Measurements from ENCODE around the gene DENND11.
"Not testable (repeated sequence)": the region's sequence is repeated elsewhere in the genome, so short reads cannot be mapped to it uniquely, and the experiment has no call there.

The DENND11 gene

DNA sequence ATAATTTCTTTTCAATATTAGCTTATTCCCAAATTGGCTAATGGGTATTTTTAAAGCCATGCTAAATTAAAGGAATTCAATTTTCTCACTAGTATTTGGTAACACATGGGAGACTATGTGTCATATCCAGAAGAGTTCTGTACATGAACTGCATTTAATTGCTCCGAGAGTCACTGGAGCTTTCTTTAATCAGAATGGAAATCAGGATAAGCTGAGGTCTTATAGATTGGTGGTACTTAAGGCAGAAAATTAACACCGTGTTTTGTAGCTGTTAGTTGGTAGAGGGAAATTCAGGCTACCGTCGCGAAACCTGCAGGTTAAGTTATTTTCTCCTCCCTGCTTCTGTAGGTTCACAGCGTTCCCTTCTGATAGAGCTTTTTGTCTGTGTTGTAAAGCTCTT, 6.4 kb upstream of the DENND11 start, which contains the start of gene WEE2:
Gene WEE2, plus strand, starts transcription at position 3 of the 400 bp plus-strand sequence. CDS start 406 bp downstream, outside the sequence.
- no peak for DNase-seq (ENCODE audit: low read depth in 3 of 3)

DNA sequence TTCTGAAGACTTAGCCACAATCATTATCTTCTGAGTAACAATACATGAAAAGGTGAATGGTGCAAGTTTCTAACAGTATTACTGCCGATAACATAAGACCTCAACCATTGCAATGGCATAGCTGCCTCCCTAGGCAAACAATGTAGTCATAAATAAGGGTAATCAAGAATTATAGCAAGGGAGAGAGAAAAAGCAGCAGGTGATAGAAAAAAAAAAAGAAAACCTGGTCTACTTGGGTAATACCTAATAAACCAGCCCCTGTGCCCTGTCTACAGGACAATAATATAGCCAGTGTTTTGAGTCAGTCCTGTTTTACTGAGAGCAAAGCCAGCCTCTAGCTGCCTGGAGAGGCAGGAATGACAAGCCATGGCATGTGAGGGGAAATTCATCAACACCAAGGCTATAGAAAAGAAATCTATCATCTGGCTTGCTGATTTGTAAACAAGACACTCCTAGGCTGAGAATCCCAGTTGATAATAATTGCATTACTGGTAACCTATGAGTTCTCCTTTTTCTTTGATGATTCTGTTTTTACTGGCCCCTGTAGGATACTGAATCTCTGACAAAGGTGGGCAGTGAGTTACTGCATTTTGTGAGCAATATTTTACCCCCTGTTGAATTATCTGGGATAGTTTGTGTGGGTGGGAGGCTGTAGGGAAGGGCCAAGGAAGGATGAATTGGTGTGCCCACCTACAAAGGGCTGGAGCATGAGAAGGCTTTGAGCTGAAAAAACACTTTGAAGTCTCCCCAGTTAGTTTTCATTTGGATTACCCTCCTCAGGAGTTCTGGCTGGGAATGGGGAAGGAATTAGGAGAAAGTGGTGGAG, 4.5 kb upstream of the DENND11 start:
- no peak for DNase-seq (ENCODE audit: low read depth in 3 of 3)

DNA sequence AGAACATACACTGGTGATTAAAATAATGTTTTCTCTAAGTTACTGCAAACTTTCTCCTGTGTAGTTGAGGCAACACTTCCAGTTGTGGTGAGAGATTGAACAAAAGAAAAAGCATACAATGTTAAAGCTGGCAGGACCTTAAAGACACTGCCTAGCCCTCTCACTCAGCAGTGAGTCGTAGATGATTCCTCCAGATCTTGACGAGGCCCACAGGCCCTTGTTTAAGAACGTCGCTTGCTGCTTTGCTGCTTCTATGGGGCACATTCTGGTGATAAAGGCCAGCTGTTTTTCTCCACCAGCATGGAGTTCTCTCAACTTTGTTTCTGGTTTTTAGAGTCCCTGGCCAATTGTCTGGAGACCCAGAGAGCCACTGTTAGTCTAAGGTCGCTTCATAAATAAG, 2.8 kb upstream of the DENND11 start:
- DNase-seq (ENCODE audit: low read depth in 3 of 3), result no peak

GRCh38 chr7:141704112-141704511, 2.1 kb upstream of the DENND11 start:
- no peak for DNase-seq (ENCODE audit: low read depth in 3 of 3)

- DNase-seq (ENCODE audit: low read depth in 3 of 3), result no peak
Measured at GRCh38 chr7:141702892-141703291, 926 bp upstream of the DENND11 start.

DNA sequence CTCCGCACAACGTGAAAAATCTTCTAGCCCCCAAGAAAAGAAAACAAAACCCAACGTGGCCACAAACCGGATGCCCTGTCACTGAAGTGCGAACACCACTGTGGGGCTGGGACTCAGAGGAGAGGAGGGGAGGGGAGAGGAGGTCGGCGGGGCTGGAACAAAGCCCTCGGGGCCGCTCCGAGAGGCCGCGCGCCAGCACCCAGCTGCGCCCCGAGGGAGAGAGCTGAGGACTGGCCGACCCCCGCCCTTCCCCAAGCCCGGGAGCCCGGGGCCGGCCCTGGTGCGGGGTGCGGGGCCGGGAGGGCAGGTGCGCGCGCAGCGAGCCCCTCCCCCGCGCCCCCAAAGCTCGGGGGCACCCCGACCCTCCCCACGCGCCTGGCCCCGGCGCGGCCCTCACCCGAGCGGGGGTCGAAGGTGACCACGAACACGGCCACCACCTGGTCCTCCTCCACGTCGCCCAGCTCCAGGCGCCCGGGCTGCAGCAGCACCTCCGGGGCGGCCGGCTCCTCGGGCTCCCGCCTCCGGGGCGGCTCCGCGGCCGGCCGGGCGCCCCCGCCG, 398 bp downstream of the DENND11 start:
- peak; percentile 27 to 50 (median 38) for DNase-seq (ENCODE audit: low read depth in 3 of 3)

GRCh38 chr7:141700848-141701371, 1.1 kb downstream of the DENND11 start:
- DNase-seq (ENCODE audit: low read depth in 3 of 3), result no peak

DNA sequence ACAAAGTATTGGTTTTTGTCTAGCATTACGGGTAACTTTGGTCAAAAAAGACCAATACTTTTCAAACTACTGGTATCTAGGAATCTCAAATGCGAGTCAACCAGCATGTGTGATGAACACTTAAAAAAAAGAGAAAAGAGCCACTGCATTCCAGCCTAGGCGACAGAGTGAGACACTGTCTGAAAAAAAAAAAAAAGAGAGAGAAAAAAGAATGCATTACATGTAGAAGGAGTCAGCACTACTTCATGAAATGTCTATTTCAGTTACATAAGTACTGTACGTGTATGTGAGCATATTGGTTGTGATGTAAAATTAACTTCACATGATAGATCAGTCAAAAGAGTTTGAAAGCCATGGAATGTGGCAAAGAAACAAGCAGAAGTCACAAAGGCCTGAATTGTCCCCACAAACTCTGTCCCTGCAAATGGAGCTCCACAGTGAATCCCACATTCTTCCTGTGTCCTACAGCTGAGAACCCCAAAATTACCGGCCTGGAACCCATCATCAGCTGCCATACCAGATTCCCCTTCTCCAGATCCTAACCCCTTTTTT, 1.6 kb downstream of the DENND11 start:
- DNase-seq (ENCODE audit: low read depth in 3 of 3), result no peak

DNA sequence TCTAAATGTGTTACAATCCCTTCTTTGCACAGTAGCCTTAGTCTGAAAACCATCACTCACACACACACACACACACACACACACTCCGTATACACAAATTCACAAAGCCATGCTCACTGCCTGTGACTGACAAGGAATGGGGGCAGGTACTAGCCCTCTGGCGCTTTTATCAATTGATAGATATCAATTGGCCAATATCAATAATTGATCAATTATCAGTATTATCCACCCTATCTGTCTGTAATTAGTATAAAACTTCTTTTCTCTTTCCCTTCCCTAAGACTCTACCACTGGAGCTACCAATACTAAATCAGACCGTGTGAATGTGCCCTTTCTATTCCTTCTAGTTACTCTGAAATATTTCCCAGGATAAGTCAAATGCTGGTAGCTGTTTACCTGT, 2.1 kb downstream of the DENND11 start:
- no peak for DNase-seq (ENCODE audit: low read depth in 3 of 3)

GRCh38 chr7:141698247-141699015, 3.5 kb downstream of the DENND11 start:
- DNase-seq (ENCODE audit: low read depth in 3 of 3), result no peak

GRCh38 chr7:141697211-141697871, 4.6 kb downstream of the DENND11 start:
- no peak for DNase-seq (ENCODE audit: low read depth in 3 of 3)

GRCh38 chr7:141696348-141696747, 5.6 kb downstream of the DENND11 start:
- no peak for DNase-seq (ENCODE audit: low read depth in 3 of 3)

- no peak for DNase-seq (ENCODE audit: low read depth in 3 of 3)
Measured at GRCh38 chr7:141695803-141696289, 6.1 kb downstream of the DENND11 start.

DNA sequence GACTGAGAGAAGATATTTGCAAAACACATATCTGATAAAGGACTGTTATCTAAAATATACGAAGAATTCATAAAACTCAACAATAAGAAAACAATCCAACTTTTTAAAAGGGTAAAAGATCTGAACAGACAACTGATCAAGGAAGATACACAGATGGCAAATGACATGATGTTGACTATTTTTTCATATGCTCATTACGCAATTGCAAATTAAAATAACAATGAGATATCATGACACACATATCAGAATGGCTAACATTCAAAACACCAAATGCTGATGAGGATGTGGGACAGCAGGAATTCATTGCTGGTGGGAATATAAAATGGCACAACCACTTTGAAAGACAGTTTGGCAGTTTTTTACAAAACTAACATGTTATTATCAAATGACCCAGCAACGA, 8.9 kb downstream of the DENND11 start:
- no peak for DNase-seq (ENCODE audit: low read depth in 3 of 3)

- no peak for DNase-seq (ENCODE audit: low read depth in 3 of 3)
Measured at GRCh38 chr7:141691961-141692360, 10.0 kb downstream of the DENND11 start.

DNA sequence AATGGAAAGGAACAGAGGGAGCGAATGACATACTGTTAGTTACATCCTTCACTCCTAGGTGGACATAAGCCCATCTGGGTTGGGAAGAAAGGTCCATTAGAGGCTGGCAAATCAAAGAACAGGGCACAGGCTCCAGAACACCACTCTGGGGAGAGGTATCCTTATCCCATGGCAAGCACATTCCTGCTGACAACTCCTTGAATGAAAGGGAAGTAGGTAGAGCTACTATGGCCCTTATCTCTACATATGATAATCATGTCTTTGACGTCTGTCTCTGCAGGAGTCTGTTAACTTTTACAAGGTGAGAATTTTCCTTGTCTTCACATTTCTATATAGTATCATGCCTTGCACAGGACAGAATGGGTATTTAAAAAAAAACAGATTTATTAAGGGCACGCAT, 10.4 kb downstream of the DENND11 start:
- DNase-seq (ENCODE audit: low read depth in 3 of 3), result no peak

DNA sequence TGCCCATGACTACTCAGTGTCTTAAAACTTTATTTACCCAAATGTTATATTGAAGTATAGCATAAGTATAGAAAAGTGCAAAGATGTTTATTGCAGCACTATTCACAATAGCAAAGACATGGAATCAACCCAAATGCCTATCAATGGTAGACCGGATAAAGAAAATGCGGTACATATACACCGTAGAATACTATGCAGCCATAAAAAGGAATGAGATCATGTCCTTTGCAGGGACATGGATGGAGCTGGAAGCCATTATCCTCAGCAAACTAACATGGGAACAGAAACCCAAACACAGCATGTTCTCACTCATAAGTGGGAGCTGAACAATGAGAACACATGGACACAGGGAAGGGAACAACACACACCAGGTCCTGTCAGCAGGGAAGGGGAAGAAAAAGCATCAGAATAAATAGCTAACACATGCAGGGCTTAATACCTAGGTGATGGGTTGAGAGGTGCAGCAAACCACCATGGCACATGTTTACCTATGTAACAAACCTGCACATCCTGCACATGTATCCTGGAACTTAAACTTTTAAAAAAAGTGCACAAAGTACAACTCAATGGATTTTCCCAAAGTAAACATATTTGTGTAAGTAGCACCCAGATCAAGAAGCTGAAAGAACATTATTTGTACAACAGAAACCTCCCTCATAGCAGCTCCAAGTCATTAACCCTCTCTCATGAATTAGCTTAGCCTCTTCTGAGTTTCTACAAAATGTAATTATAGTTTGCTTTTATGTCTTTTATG, 12.7 kb downstream of the DENND11 start:
- not testable (repeated sequence) for DNase-seq (ENCODE audit: low read depth in 3 of 3)

GRCh38 chr7:141688043-141688442, 13.9 kb downstream of the DENND11 start:
- no peak for DNase-seq (ENCODE audit: low read depth in 3 of 3)

GRCh38 chr7:141686670-141687069, 15.3 kb downstream of the DENND11 start:
- no peak for DNase-seq (ENCODE audit: low read depth in 3 of 3)

DNA sequence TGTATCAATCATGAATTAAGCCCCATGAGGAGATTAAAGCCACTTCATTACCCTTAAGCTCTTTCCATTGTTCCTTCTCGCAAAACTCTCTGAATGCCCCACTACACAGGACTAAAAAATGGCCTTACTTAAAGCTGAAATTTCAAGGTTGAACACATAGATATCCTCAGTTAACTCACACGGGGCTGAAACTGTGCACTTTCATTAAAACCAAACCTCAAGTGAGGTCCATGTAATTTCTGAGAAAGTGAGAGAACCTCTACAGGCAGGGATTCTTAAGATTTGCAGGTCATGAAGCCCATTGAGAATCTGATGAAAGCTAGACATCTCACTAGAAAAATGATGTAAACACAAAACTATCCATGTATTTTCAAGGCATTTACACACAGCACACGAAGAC, 15.9 kb downstream of the DENND11 start:
- DNase-seq (ENCODE audit: low read depth in 3 of 3), result no peak
